Memory B cell (primary cell): ENCODE measurements around the gene NFIA.

Experiments used
- ATAC-seq: fragments of 150-1000 bp; cut with Tn5 transposase; 2 replicates; pipeline ENCODE4 v1.10.0; 2021; ENCODE audit warnings: low read depth, mild to moderate bottlenecking, moderate library complexity
- DNase-seq, 2 donors: peaks; one replicate each; pipeline ENCODE4 v3.0.0; 2022; ENCODE audit warnings: low spot score in 2 of 2
- H3K27ac Mint-ChIP-seq: one replicate; pipeline ENCODE4 v1.8.0; 2022; ENCODE audit warnings: mild to moderate bottlenecking, moderate library complexity, mixed read lengths
- H3K27me3 Mint-ChIP-seq: one replicate; pipeline ENCODE4 v1.8.0; 2022; ENCODE audit warnings: mixed read lengths
- H3K36me3 Mint-ChIP-seq: one replicate; pipeline ENCODE4 v1.8.0; 2022; ENCODE audit warnings: mild to moderate bottlenecking, mixed read lengths
- H3K4me1 Mint-ChIP-seq: one replicate; pipeline ENCODE4 v1.8.0; 2022; ENCODE audit warnings: mixed read lengths
- H3K4me3 Mint-ChIP-seq: one replicate; pipeline ENCODE4 v1.8.0; 2022; ENCODE audit warnings: mild to moderate bottlenecking, moderate library complexity, mixed read lengths
- H3K9me3 Mint-ChIP-seq: one replicate; pipeline ENCODE4 v1.8.0; 2022; ENCODE audit warnings: mixed read lengths

NFIA gene

GRCh38 chr1:61184040-61184713 is 101.8 kb downstream of the NFIA start:
- H3K9me3 Mint-ChIP-seq = no peaks in the 10 kb centered on the region
- DNase-seq = no peak
- no peaks in the 10 kb centered on the region for H3K4me1 Mint-ChIP-seq
- peaks cover 5% of the 10 kb centered on the region for H3K27me3 Mint-ChIP-seq
- no peak for ATAC-seq
- H3K36me3 Mint-ChIP-seq = no peaks in the 10 kb centered on the region
- no peak overlapping the region for H3K4me3 Mint-ChIP-seq
- no peak overlapping the region for H3K27ac Mint-ChIP-seq

GRCh38 chr1:61184714-61185106 is 102.3 kb downstream of the NFIA start:
- Mint-ChIP-seq H3K27me3 (peaks cover 6% of the 10 kb centered on the region), H3K4me3 (no peak overlapping the region), H3K27ac (no peak overlapping the region), H3K4me1 (no peaks in the 10 kb centered on the region), H3K9me3 (no peaks in the 10 kb centered on the region), H3K36me3 (no peaks in the 10 kb centered on the region)
- ATAC-seq (no peak), DNase-seq (no peak)

GRCh38 chr1:61186753-61187152 is 104.4 kb downstream of the NFIA start:
- Mint-ChIP-seq H3K27me3 (peaks cover 6% of the 10 kb centered on the region), H3K4me1 (no peaks in the 10 kb centered on the region), H3K27ac (no peak overlapping the region), H3K9me3 (no peaks in the 10 kb centered on the region), H3K4me3 (no peak overlapping the region), H3K36me3 (no peaks in the 10 kb centered on the region)
- ATAC-seq (no peak), DNase-seq (no peak)

- no peak for DNase-seq
- ATAC-seq = no peak
- Mint-ChIP-seq H3K27me3 (peaks cover 6% of the 10 kb centered on the region), H3K36me3 (no peaks in the 10 kb centered on the region), H3K4me1 (no peaks in the 10 kb centered on the region), H3K4me3 (no peak overlapping the region), H3K27ac (no peak overlapping the region), H3K9me3 (no peaks in the 10 kb centered on the region)
Observed at GRCh38 chr1:61187352-61188086, 105.2 kb downstream of the NFIA start.

- H3K4me3 Mint-ChIP-seq = no peak overlapping the region
- no peaks in the 10 kb centered on the region for H3K36me3 Mint-ChIP-seq
- H3K9me3 Mint-ChIP-seq = no peaks in the 10 kb centered on the region
- no peak overlapping the region for H3K27ac Mint-ChIP-seq
- ATAC-seq (no peak), DNase-seq (no peak)
- no peaks in the 10 kb centered on the region for H3K4me1 Mint-ChIP-seq
- H3K27me3 Mint-ChIP-seq = peaks cover 6% of the 10 kb centered on the region
Observed at GRCh38 chr1:61190153-61190552, 107.8 kb downstream of the NFIA start.

- ATAC-seq (no peak), DNase-seq (no peak)
- H3K4me1 Mint-ChIP-seq = no peaks in the 10 kb centered on the region
- H3K36me3 Mint-ChIP-seq = no peaks in the 10 kb centered on the region
- H3K27ac Mint-ChIP-seq = no peak overlapping the region
- no peak overlapping the region for H3K4me3 Mint-ChIP-seq
- H3K9me3 Mint-ChIP-seq = no peaks in the 10 kb centered on the region
- peaks cover 4% of the 10 kb centered on the region for H3K27me3 Mint-ChIP-seq
Observed at GRCh38 chr1:61190618-61191432, 108.5 kb downstream of the NFIA start.

GRCh38 chr1:61191433-61191720 is 109.0 kb downstream of the NFIA start:
- H3K9me3 Mint-ChIP-seq = no peaks in the 10 kb centered on the region
- no peak overlapping the region for H3K4me3 Mint-ChIP-seq
- H3K4me1 Mint-ChIP-seq = no peaks in the 10 kb centered on the region
- peaks cover 4% of the 10 kb centered on the region for H3K27me3 Mint-ChIP-seq
- ATAC-seq = no peak
- H3K36me3 Mint-ChIP-seq = no peaks in the 10 kb centered on the region
- H3K27ac Mint-ChIP-seq = no peak overlapping the region
- no peak for DNase-seq

- H3K27me3 Mint-ChIP-seq = peaks cover 5% of the 10 kb centered on the region
- H3K9me3 Mint-ChIP-seq = no peaks in the 10 kb centered on the region
- H3K4me1 Mint-ChIP-seq = no peaks in the 10 kb centered on the region
- DNase-seq = no peak
- H3K27ac Mint-ChIP-seq = no peak overlapping the region
- no peak overlapping the region for H3K4me3 Mint-ChIP-seq
- no peak for ATAC-seq
- H3K36me3 Mint-ChIP-seq = no peaks in the 10 kb centered on the region
Observed at GRCh38 chr1:61192663-61193330, 110.4 kb downstream of the NFIA start.

- DNase-seq (no peak), ATAC-seq (no peak)
- Mint-ChIP-seq H3K27ac (no peak overlapping the region), H3K9me3 (no peaks in the 10 kb centered on the region), H3K36me3 (no peaks in the 10 kb centered on the region), H3K4me3 (no peak overlapping the region), H3K4me1 (no peaks in the 10 kb centered on the region), H3K27me3 (peaks cover 9% of the 10 kb centered on the region)
Observed at GRCh38 chr1:61193808-61194207, 111.4 kb downstream of the NFIA start.

GRCh38 chr1:61198554-61198953 is 116.2 kb downstream of the NFIA start:
- Mint-ChIP-seq H3K27me3 (peaks cover 6% of the 10 kb centered on the region), H3K36me3 (no peaks in the 10 kb centered on the region), H3K9me3 (no peaks in the 10 kb centered on the region), H3K27ac (no peak overlapping the region), H3K4me3 (no peak overlapping the region), H3K4me1 (no peaks in the 10 kb centered on the region)
- no peak for DNase-seq
- no peak for ATAC-seq

GRCh38 chr1:61201035-61201434 is 118.7 kb downstream of the NFIA start:
- Mint-ChIP-seq H3K36me3 (no peaks in the 10 kb centered on the region), H3K27me3 (peaks cover 6% of the 10 kb centered on the region), H3K27ac (no peak overlapping the region), H3K4me1 (no peaks in the 10 kb centered on the region), H3K9me3 (no peaks in the 10 kb centered on the region), H3K4me3 (no peak overlapping the region)
- DNase-seq (no peak), ATAC-seq (no peak)

- H3K4me1 Mint-ChIP-seq = no peaks in the 10 kb centered on the region
- H3K36me3 Mint-ChIP-seq = no peaks in the 10 kb centered on the region
- ATAC-seq (no peak), DNase-seq (no peak)
- no peak overlapping the region for H3K4me3 Mint-ChIP-seq
- H3K27me3 Mint-ChIP-seq = peaks cover 8% of the 10 kb centered on the region
- H3K27ac Mint-ChIP-seq = no peak overlapping the region
- no peaks in the 10 kb centered on the region for H3K9me3 Mint-ChIP-seq
Observed at GRCh38 chr1:61202854-61203598, 120.7 kb downstream of the NFIA start.

- H3K9me3 Mint-ChIP-seq = no peaks in the 10 kb centered on the region
- DNase-seq = no peak
- H3K4me3 Mint-ChIP-seq = no peak overlapping the region
- no peaks in the 10 kb centered on the region for H3K4me1 Mint-ChIP-seq
- H3K27me3 Mint-ChIP-seq = peaks cover 8% of the 10 kb centered on the region
- no peak for ATAC-seq
- no peaks in the 10 kb centered on the region for H3K36me3 Mint-ChIP-seq
- no peak overlapping the region for H3K27ac Mint-ChIP-seq
Observed at GRCh38 chr1:61204528-61204927, 122.2 kb downstream of the NFIA start.
